ENCODE measurements around the gene SLC49A4.

SLC49A4 gene

DNA sequence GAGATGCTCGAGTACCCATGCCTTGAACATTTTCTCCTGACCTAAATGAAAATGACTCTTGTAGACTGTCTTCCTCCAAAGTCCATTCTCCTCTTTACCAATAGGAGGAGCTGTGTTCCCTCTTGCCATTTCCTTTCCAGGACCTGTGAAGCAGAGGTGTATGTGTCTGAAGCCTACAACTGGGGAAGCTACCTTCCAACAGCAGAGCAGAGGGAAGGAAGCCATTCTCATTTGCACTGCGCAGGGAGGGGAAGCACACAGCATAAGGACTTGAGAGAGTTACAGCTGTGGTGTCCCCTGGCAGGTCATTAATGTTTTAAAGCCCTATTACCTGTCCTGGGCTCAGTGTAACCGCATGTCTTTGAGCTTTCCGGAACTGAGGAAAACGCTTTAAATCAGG is 39.9 kb upstream of the SLC49A4 start:
- H3K4me1 ChIP-seq (ENCODE audit: control insufficient read depth, insufficient read depth, low read depth, low read length): peaks cover 1% of the 10 kb centered on the region
- H3K23ac ChIP-seq (ENCODE audit: low read length in 2 of 2): no peak overlapping the region
- no peak overlapping the region for H3K4me2 ChIP-seq (ENCODE audit: low read length, poor library complexity, severe bottlenecking)
- no peak overlapping the region for H2BK15ac ChIP-seq (ENCODE audit: low read depth, poor library complexity, severe bottlenecking)
- H3K9ac ChIP-seq (ENCODE audit: low read length): no peak overlapping the region
- H3K27ac ChIP-seq (ENCODE audit: low read length, poor library complexity, severe bottlenecking): no peak overlapping the region
- no peak overlapping the region for H3K4ac ChIP-seq (ENCODE audit: low read depth in 1 of 2, low read length in 2 of 2)
- no peak overlapping the region for H3K4me3 ChIP-seq (ENCODE audit: insufficient read depth in 1 of 2, low read depth in 1 of 2, low read length in 2 of 2)
- no peak overlapping the region for H4K91ac ChIP-seq (ENCODE audit: low read length)
- no peaks in the 10 kb centered on the region for H3K79me1 ChIP-seq (replicated peaks; ENCODE audit: low read length, poor library complexity, severe bottlenecking)
- H2AFZ ChIP-seq (ENCODE audit: low read depth, low read length): no peak overlapping the region
- DNase-seq: peak; percentile 45
- H3K27me3 ChIP-seq (ENCODE audit: control insufficient read depth in 1 of 2, insufficient read depth in 1 of 2, low read length in 2 of 2): no peaks in the 10 kb centered on the region
- 83% methylated on average over 5 of the region's 5 CpGs for WGBS
- no peak overlapping the region for H4K8ac ChIP-seq (ENCODE audit: low read length)
- no peak overlapping the region for H2AK5ac ChIP-seq (ENCODE audit: low read length, severe bottlenecking)
- no peak overlapping the region for H3K14ac ChIP-seq (ENCODE audit: low read length in 2 of 2)
- H3K18ac ChIP-seq (ENCODE audit: low read depth in 1 of 2, low read length in 2 of 2): no peak overlapping the region
- H2BK5ac ChIP-seq (ENCODE audit: low read depth, low read length, poor library complexity, severe bottlenecking): no peak overlapping the region
- H2BK12ac ChIP-seq (ENCODE audit: low read length in 2 of 2): no peak overlapping the region
- H3K36me3 ChIP-seq (ENCODE audit: control insufficient read depth in 1 of 2, insufficient read depth in 2 of 2, low read depth in 1 of 2, low read length in 2 of 2): peaks cover 0 to 38% of the 10 kb centered on the region in 2 experiments
- no peak overlapping the region for H2BK120ac ChIP-seq (ENCODE audit: low read depth, low read length)
- no peaks in the 10 kb centered on the region for H3K9me3 ChIP-seq (ENCODE audit: control insufficient read depth, low read length)

DNA sequence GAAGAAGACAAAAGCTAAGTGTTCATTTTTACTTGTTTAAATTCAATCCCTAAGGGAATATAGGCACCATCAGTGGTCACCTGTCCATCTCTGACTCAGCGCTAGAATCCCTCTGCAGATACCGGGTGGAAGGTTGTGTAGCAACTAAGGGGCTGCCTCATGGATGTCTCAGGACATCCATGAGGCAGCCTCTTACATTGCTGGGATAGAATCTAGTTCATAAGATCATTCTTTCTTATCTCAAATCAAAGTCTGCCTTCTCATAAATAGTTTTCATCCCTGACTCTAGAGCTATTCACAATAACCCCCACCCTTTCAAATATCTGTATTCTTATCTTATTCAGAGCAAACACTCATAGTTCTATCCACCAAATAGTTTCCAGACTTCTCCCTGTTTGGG is 39.4 kb upstream of the SLC49A4 start:
- Histone ChIP-seq H3K36me3 (ENCODE audit: control insufficient read depth in 1 of 2, insufficient read depth in 2 of 2, low read depth in 1 of 2, low read length in 2 of 2) (peaks cover 0 to 38% of the 10 kb centered on the region in 2 experiments), H2BK15ac (ENCODE audit: low read depth, poor library complexity, severe bottlenecking) (no peak overlapping the region), H2AFZ (ENCODE audit: low read depth, low read length) (no peak overlapping the region), H3K4ac (ENCODE audit: low read depth in 1 of 2, low read length in 2 of 2) (no peak overlapping the region), H3K9me3 (ENCODE audit: control insufficient read depth, low read length) (no peaks in the 10 kb centered on the region), H2BK120ac (ENCODE audit: low read depth, low read length) (no peak overlapping the region), H2BK12ac (ENCODE audit: low read length in 2 of 2) (no peak overlapping the region), H3K27ac (ENCODE audit: low read length, poor library complexity, severe bottlenecking) (no peak overlapping the region), H3K4me3 (ENCODE audit: insufficient read depth in 1 of 2, low read depth in 1 of 2, low read length in 2 of 2) (no peak overlapping the region), H3K79me1 (replicated peaks; ENCODE audit: low read length, poor library complexity, severe bottlenecking) (no peaks in the 10 kb centered on the region), H3K14ac (ENCODE audit: low read length in 2 of 2) (no peak overlapping the region), H4K91ac (ENCODE audit: low read length) (no peak overlapping the region), H4K8ac (ENCODE audit: low read length) (no peak overlapping the region), H3K23ac (ENCODE audit: low read length in 2 of 2) (no peak overlapping the region), H2BK5ac (ENCODE audit: low read depth, low read length, poor library complexity, severe bottlenecking) (no peak overlapping the region), H3K4me2 (ENCODE audit: low read length, poor library complexity, severe bottlenecking) (no peak overlapping the region), H2AK5ac (ENCODE audit: low read length, severe bottlenecking) (no peak overlapping the region), H3K9ac (ENCODE audit: low read length) (no peak overlapping the region), H3K27me3 (ENCODE audit: control insufficient read depth in 1 of 2, insufficient read depth in 1 of 2, low read length in 2 of 2) (no peaks in the 10 kb centered on the region), H3K4me1 (ENCODE audit: control insufficient read depth, insufficient read depth, low read depth, low read length) (peaks cover 2% of the 10 kb centered on the region), H3K18ac (ENCODE audit: low read depth in 1 of 2, low read length in 2 of 2) (no peak overlapping the region)
- no peak for DNase-seq
- WGBS: 100% methylated on average over 2 of the region's 2 CpGs

DNA sequence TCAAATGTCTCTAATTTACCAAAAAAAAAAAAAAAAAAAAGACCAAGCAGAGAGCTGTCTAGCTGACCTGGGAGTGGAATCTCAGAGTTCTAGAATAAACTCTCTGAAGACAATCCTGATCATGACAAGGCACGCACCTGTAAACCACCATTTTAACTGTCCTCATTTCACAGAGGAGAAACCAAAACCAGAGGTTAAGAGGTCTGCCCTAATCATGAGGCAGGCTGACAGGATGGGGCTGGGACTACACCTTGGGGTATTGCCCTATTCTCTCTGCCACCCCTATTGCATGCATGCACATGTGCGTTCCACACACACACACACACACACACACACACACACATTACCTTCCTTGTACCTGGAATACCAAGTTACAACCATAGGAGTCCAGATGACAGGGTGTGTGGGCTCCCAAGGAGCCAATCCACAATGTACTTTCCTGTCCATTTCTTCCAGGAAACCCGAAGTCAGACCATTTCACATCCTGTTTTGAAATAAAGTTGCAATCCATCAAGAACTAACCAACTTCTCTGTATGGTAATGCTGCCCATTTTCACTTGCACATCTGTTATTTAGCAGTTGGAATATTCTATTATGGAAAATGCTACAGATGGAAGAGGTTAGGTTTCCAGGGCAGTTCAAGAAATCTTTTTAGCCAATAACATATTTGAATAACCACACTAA is 35.9 kb upstream of the SLC49A4 start:
- Histone ChIP-seq H3K9ac (ENCODE audit: low read length) (no peak overlapping the region), H4K91ac (ENCODE audit: low read length) (peak overlapping the region; percentile 45), H3K4ac (ENCODE audit: low read depth in 1 of 2, low read length in 2 of 2) (no peak overlapping the region), H3K27ac (ENCODE audit: low read length, poor library complexity, severe bottlenecking) (no peak overlapping the region), H3K9me3 (ENCODE audit: control insufficient read depth, low read length) (no peaks in the 10 kb centered on the region), H3K23ac (ENCODE audit: low read length in 2 of 2) (no peak overlapping the region), H3K79me1 (replicated peaks; ENCODE audit: low read length, poor library complexity, severe bottlenecking) (peaks cover 1% of the 10 kb centered on the region), H2BK5ac (ENCODE audit: low read depth, low read length, poor library complexity, severe bottlenecking) (no peak overlapping the region), H2AFZ (ENCODE audit: low read depth, low read length) (no peak overlapping the region), H2BK15ac (ENCODE audit: low read depth, poor library complexity, severe bottlenecking) (no peak overlapping the region), H2BK120ac (ENCODE audit: low read depth, low read length) (no peak overlapping the region), H2AK5ac (ENCODE audit: low read length, severe bottlenecking) (no peak overlapping the region), H2BK12ac (ENCODE audit: low read length in 2 of 2) (peak overlapping the region in 1 of 2 experiments; percentile 19), H4K8ac (ENCODE audit: low read length) (peak overlapping the region; percentile 22), H3K18ac (ENCODE audit: low read depth in 1 of 2, low read length in 2 of 2) (no peak overlapping the region), H3K4me3 (ENCODE audit: insufficient read depth in 1 of 2, low read depth in 1 of 2, low read length in 2 of 2) (no peak overlapping the region), H3K36me3 (ENCODE audit: control insufficient read depth in 1 of 2, insufficient read depth in 2 of 2, low read depth in 1 of 2, low read length in 2 of 2) (peaks cover 0 to 11% of the 10 kb centered on the region in 2 experiments), H3K14ac (ENCODE audit: low read length in 2 of 2) (no peak overlapping the region), H3K4me1 (ENCODE audit: control insufficient read depth, insufficient read depth, low read depth, low read length) (peaks cover 7% of the 10 kb centered on the region), H3K27me3 (ENCODE audit: control insufficient read depth in 1 of 2, insufficient read depth in 1 of 2, low read length in 2 of 2) (no peaks in the 10 kb centered on the region), H3K4me2 (ENCODE audit: low read length, poor library complexity, severe bottlenecking) (no peak overlapping the region)
- DNase-seq: no peak
- 95% methylated on average over 3 of the region's 3 CpGs for WGBS

DNA sequence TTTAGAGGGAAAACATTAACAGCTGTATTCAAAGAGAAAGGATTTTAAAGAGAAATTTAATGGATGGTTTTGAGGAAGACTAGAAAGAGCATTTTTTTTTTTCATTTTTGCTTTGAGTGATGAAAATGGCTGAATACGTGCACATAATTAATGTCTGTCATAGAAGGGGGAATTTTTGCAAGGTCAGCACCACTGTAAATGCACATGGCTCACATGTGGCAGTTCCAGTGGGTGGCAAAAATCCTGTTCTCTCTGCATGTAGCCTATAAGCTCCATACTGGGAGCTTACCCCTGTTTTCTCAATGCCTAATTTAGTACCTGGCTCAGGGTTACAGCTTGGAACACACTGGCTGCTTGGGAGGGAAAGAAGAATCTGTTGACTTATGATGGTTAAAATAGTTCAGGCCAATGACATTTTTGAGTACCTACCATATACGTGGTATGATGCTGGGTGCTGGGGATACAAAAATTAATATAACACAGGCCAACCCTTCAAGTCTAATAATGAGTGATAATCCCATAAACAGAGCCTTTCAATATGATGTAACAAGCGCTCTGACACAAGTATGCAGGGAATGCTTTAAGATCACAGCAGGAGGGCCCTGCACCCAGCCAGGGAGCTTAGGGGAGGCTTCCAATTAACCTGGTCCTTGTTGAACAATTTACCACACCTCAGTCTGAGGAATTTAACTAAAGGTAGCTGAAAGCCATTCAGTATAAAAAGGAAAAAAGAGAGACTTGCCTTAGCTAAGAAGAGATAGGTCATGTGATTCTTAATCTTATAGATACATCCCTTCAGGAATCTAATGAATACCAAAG is 34.2 kb upstream of the SLC49A4 start:
- Histone ChIP-seq H2BK5ac (ENCODE audit: low read depth, low read length, poor library complexity, severe bottlenecking) (no peak overlapping the region), H3K4ac (ENCODE audit: low read depth in 1 of 2, low read length in 2 of 2) (no peak overlapping the region), H3K9ac (ENCODE audit: low read length) (no peak overlapping the region), H3K79me1 (replicated peaks; ENCODE audit: low read length, poor library complexity, severe bottlenecking) (peaks cover 1% of the 10 kb centered on the region), H3K9me3 (ENCODE audit: control insufficient read depth, low read length) (no peaks in the 10 kb centered on the region), H3K4me3 (ENCODE audit: insufficient read depth in 1 of 2, low read depth in 1 of 2, low read length in 2 of 2) (no peak overlapping the region), H2BK15ac (ENCODE audit: low read depth, poor library complexity, severe bottlenecking) (no peak overlapping the region), H3K14ac (ENCODE audit: low read length in 2 of 2) (no peak overlapping the region), H3K27ac (ENCODE audit: low read length, poor library complexity, severe bottlenecking) (peak overlapping the region; percentile 25), H3K23ac (ENCODE audit: low read length in 2 of 2) (no peak overlapping the region), H4K8ac (ENCODE audit: low read length) (no peak overlapping the region), H3K36me3 (ENCODE audit: control insufficient read depth in 1 of 2, insufficient read depth in 2 of 2, low read depth in 1 of 2, low read length in 2 of 2) (peaks cover 0 to 3% of the 10 kb centered on the region in 2 experiments), H4K91ac (ENCODE audit: low read length) (no peak overlapping the region), H2AFZ (ENCODE audit: low read depth, low read length) (no peak overlapping the region), H2AK5ac (ENCODE audit: low read length, severe bottlenecking) (peak overlapping the region; percentile 77), H2BK120ac (ENCODE audit: low read depth, low read length) (no peak overlapping the region), H3K4me2 (ENCODE audit: low read length, poor library complexity, severe bottlenecking) (no peak overlapping the region), H2BK12ac (ENCODE audit: low read length in 2 of 2) (no peak overlapping the region), H3K27me3 (ENCODE audit: control insufficient read depth in 1 of 2, insufficient read depth in 1 of 2, low read length in 2 of 2) (no peaks in the 10 kb centered on the region), H3K4me1 (ENCODE audit: control insufficient read depth, insufficient read depth, low read depth, low read length) (peaks cover 6% of the 10 kb centered on the region), H3K18ac (ENCODE audit: low read depth in 1 of 2, low read length in 2 of 2) (no peak overlapping the region)
- DNase-seq: no peak
- WGBS: 100% methylated on average over 2 of the region's 3 CpGs

Measured in mesenchymal stem cell (in vitro differentiated cells and primary cell).